Skeletal muscle satellite cell (primary cell): ENCODE measurements around the gene VIM.

Experiments
- H3K27me3 ChIP-seq: 2 replicates; pipeline ENCODE4 v1.7.0; 2013; ENCODE audit warnings: low read length; ENCODE audit not compliant: control insufficient read depth, insufficient read depth
- H3K36me3 ChIP-seq: 2 replicates; pipeline ENCODE4 v1.7.0; 2013; ENCODE audit warnings: mild to moderate bottlenecking, control low read depth, low read length; ENCODE audit not compliant: insufficient read depth
- H3K4me1 ChIP-seq: 2 replicates; pipeline ENCODE4 v1.7.0; 2013; ENCODE audit warnings: low read length; ENCODE audit not compliant: control insufficient read depth, insufficient read depth
- H3K4me2 ChIP-seq: 2 replicates; pipeline ENCODE4 v1.7.0; 2013; ENCODE audit warnings: mild to moderate bottlenecking, low read length
- H3K4me3 ChIP-seq: 2 replicates; pipeline ENCODE4 v1.7.0; 2013; ENCODE audit warnings: low read length
- H3K9ac ChIP-seq: 2 replicates; pipeline ENCODE4 v1.7.0; 2013; ENCODE audit warnings: mild to moderate bottlenecking, low read depth, low read length, moderate library complexity
- H3K9me3 ChIP-seq: replicated peaks from 2 replicates; pipeline ENCODE4 v1.7.0; 2013; ENCODE audit warnings: mild to moderate bottlenecking, control low read depth, low read length

The VIM gene

GRCh38 chr10:17210361-17210760, 17.7 kb upstream of the VIM start:
- peak overlapping the region; percentile 68 for H3K4me2 ChIP-seq
- H3K4me3 ChIP-seq, result peak overlapping the region; percentile 44

DNA sequence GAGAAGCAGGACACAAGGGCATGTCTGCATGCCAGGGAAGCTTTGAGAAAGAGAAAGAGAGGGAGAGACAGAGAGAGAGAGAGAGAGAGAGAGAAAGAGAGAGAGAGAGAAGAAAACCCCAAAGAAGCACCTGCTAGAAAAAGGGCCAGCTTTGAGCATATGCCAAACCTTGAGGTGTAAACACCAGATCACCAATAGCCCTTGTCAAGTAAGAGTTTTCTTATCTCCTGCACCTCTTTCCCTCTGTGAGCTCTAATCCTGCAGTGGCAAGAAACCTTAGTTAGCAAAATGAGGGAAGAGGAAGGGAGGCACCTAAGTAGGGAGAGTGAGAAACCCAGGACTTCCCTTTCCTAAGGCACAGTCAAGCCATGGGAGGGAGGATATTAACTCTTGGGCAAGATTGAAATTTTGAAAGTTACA, 15.2 kb upstream of the VIM start:
- H3K9me3 ChIP-seq, result no peaks in the 10 kb centered on the region
- H3K4me2 ChIP-seq, result no peak overlapping the region
- H3K9ac ChIP-seq, result no peak overlapping the region
- no peaks in the 10 kb centered on the region for H3K36me3 ChIP-seq
- peaks cover 65% of the 10 kb centered on the region for H3K4me1 ChIP-seq
- no peaks in the 10 kb centered on the region for H3K27me3 ChIP-seq
- no peak overlapping the region for H3K4me3 ChIP-seq

More at GRCh38 chr10:17210361-17210760, 17.7 kb upstream of the VIM start:
- H3K27me3 ChIP-seq, result no peaks in the 10 kb centered on the region
- no peaks in the 10 kb centered on the region for H3K9me3 ChIP-seq
- H3K4me1 ChIP-seq, result peaks cover 57% of the 10 kb centered on the region
- H3K36me3 ChIP-seq, result no peaks in the 10 kb centered on the region
- H3K9ac ChIP-seq, result peak overlapping the region; percentile 82

DNA sequence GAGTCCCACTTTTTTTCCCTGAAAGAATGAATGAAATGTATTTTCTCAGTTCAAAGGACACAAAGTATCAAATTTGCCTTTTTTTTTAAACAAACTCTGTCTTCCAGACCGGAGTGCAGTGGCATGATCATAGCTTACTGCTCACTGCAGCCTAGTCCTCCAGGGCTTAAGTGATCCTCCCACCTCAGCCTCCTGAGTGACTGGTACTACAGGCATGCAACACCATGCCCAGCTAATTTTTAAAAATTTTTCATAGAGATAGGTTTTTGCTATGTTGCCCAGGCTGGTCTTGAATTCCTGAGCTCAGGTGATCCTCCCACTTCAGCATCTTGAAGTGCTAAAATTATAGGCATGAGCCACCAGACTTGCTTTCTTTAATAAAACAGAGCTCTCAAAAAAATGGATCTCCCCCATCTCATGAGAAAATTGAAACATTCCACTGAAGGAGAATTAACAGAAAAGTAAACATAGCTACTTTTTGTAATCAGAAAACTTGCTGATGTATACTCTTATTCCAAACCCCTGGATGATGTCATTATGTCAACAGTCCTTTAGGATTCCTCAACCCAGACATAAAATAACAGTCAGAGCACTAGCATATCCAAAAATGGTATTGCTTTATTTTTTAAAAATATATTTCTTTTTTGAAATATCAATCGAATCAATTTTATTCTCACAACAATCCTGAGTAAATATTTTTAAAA, 14.2 kb upstream of the VIM start:
- no peak overlapping the region for H3K4me3 ChIP-seq
- no peaks in the 10 kb centered on the region for H3K9me3 ChIP-seq
- H3K9ac ChIP-seq, result peak overlapping the region; percentile 35
- H3K4me1 ChIP-seq, result peaks cover 75% of the 10 kb centered on the region
- H3K4me2 ChIP-seq, result peak overlapping the region; percentile 45
- no peaks in the 10 kb centered on the region for H3K36me3 ChIP-seq
- H3K27me3 ChIP-seq, result no peaks in the 10 kb centered on the region

DNA sequence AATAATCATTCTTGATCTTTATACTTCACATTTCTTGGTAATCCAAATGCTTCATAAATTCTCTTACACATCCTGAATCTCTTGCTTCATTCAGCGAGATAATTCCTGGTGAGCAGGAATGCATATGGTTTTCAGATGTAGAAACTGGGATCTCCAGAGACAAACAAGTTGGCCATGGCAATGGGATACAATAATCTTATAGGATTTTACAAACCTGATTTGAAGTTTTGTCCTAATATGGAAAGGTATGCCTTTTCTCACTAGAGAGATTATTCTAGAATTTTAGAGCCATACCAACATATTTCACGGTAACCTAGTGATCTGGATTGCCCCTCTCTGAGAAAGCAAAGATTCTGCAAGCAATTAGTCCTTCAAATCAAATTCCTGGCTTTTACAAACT, 13.5 kb upstream of the VIM start:
- peak overlapping the region; percentile 79 for H3K9ac ChIP-seq
- no peaks in the 10 kb centered on the region for H3K36me3 ChIP-seq
- peaks cover 78% of the 10 kb centered on the region for H3K4me1 ChIP-seq

DNA sequence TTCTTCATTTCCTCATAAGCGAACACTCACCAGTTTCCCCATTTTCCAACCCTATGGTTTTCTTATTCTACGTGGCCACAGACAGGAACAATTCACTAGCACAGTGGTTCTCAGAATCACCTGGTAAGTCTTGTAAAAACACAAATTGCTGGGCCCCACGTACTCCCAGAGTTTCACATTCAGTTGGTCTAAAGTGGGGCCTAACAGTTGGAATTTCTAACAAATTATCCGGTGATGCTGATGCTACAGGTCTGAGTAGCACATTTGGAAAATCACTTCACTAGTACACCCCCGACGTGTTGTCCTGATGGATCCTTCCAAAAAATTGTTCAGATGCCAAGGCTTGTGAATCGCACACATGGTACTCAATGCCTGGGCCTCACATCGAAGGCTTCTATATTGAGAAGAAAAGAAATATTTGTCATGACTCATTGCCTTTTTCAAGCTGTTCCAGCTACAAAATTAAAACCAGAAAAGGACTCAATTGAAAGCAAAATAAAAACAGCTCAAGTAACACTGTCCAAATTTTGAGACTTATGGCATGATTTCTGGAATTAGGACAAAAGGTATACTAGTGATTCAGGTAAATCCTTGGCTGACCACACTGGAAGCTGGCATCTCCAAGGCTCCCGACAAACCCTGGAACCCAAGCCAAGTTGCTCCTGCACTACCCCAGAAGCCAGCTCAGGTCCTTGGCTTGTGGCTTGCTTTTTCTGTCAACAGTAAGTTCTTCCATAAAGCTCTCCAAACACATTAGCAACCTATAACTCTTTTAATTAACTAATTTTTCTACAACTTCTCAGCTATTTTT, 12.9 kb upstream of the VIM start:
- Histone ChIP-seq H3K4me3 (peak overlapping the region; percentile 15), H3K4me2 (peak overlapping the region; percentile 75), H3K27me3 (no peaks in the 10 kb centered on the region), H3K4me1 (peaks cover 72% of the 10 kb centered on the region), H3K36me3 (no peaks in the 10 kb centered on the region), H3K9ac (peak overlapping the region; percentile 79), H3K9me3 (no peaks in the 10 kb centered on the region)

More for the DNA sequence above, 13.5 kb upstream of the VIM start:
- H3K27me3 ChIP-seq, result no peaks in the 10 kb centered on the region
- peak overlapping the region; percentile 15 for H3K4me3 ChIP-seq
- H3K9me3 ChIP-seq, result no peaks in the 10 kb centered on the region
- H3K4me2 ChIP-seq, result peak overlapping the region; percentile 75

GRCh38 chr10:17215782-17216122, 12.3 kb upstream of the VIM start:
- peak overlapping the region; percentile 79 for H3K9ac ChIP-seq
- H3K9me3 ChIP-seq, result no peaks in the 10 kb centered on the region
- H3K27me3 ChIP-seq, result no peaks in the 10 kb centered on the region
- H3K4me3 ChIP-seq, result peak overlapping the region; percentile 15
- H3K36me3 ChIP-seq, result no peaks in the 10 kb centered on the region
- peaks cover 72% of the 10 kb centered on the region for H3K4me1 ChIP-seq
- peak overlapping the region; percentile 75 for H3K4me2 ChIP-seq

GRCh38 chr10:17216217-17216900, 11.7 kb upstream of the VIM start:
- H3K4me3 ChIP-seq, result peak overlapping the region; percentile 17
- H3K27me3 ChIP-seq, result no peaks in the 10 kb centered on the region
- H3K4me2 ChIP-seq, result peak overlapping the region; percentile 75
- no peaks in the 10 kb centered on the region for H3K36me3 ChIP-seq
- peaks cover 76% of the 10 kb centered on the region for H3K4me1 ChIP-seq
- no peaks in the 10 kb centered on the region for H3K9me3 ChIP-seq
- peak overlapping the region; percentile 85 for H3K9ac ChIP-seq

GRCh38 chr10:17216901-17217395, 11.1 kb upstream of the VIM start:
- peak overlapping the region; percentile 17 for H3K4me3 ChIP-seq
- H3K9ac ChIP-seq, result peak overlapping the region; percentile 85
- peaks cover 76% of the 10 kb centered on the region for H3K4me1 ChIP-seq

DNA sequence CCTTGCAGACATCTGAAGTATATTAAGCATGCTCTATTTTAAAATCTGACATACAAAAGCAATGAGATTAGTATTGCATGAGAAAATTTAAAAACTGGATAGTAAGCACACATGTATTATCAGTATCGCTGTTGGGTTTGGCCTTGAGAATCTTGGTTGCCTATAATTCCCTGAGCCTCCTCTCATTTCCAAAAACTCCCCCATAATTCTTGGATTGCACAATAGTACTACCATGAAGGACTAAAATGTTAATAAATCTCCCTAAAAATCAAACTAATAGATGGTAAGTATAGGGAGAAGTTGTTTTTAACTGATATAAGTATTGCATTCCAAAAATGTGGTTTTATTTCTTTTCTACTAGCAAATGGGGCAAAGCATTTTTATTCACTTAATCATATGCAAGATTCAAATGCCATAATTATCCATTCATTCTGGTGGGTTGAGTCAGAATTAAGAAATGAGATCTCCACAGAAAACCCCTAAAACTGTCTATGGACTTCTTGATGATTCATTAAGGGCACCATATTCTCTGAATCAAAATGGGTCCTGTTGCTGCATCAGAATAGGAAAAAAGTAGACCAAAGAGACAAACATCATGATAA, 10.3 kb upstream of the VIM start:
- peaks cover 75% of the 10 kb centered on the region for H3K4me1 ChIP-seq

More at GRCh38 chr10:17216901-17217395, 11.1 kb upstream of the VIM start:
- Histone ChIP-seq H3K4me2 (peak overlapping the region; percentile 62), H3K36me3 (no peaks in the 10 kb centered on the region), H3K27me3 (no peaks in the 10 kb centered on the region), H3K9me3 (no peaks in the 10 kb centered on the region)

DNA sequence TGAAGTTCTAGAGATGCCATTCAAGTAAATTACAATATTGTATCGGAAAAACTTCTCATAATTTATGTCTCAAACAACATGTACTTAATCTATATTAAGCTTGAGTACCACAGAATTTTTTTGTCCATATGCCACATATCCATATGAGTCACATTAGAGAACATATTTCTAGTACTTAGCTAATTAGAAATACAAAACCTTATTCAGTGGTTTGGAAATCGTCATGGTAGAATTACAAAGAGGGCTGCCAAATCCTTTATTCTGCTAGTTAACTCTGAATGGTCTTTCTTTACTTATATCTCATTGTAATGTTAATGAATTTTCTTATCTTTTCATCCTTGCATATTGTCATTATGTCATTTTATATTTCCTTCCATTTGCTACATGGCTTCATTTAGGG, 9.0 kb upstream of the VIM start:
- H3K9ac ChIP-seq, result peak overlapping the region; percentile 62
- H3K4me1 ChIP-seq, result peaks cover 62% of the 10 kb centered on the region
- no peak overlapping the region for H3K4me3 ChIP-seq
- peak overlapping the region; percentile 22 for H3K4me2 ChIP-seq
- no peaks in the 10 kb centered on the region for H3K9me3 ChIP-seq
- H3K27me3 ChIP-seq, result no peaks in the 10 kb centered on the region
- H3K36me3 ChIP-seq, result no peaks in the 10 kb centered on the region

More for the DNA sequence above, 10.3 kb upstream of the VIM start:
- Histone ChIP-seq H3K4me3 (peak overlapping the region; percentile 11), H3K4me2 (peak overlapping the region; percentile 39), H3K9me3 (no peaks in the 10 kb centered on the region), H3K36me3 (no peaks in the 10 kb centered on the region), H3K27me3 (no peaks in the 10 kb centered on the region), H3K9ac (peak overlapping the region; percentile 85)

DNA sequence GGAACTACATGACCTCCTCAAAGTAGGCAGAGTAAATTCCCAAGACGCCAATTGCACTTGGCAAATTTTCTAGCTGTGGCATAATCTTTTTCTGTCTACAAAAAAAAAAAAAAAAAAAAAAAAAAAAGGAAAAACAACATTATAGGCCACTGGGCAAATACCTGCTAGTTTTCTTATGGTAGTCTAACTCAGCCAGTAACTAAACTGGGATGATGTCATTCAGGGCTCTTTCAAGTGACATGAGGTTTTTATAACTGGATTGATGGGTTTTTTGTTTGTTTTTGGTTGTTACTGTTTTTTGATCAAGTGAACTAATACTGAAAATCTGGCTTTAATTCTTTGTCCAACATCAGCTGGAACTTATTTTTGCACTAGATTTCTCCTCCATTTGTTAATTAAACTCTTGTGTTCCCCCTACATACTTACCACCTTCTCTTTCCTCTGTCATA, 7.4 kb upstream of the VIM start:
- Histone ChIP-seq H3K4me1 (peaks cover 47% of the 10 kb centered on the region), H3K9ac (peak overlapping the region; percentile 20), H3K36me3 (no peaks in the 10 kb centered on the region), H3K4me2 (no peak overlapping the region), H3K9me3 (no peaks in the 10 kb centered on the region), H3K27me3 (no peaks in the 10 kb centered on the region), H3K4me3 (no peak overlapping the region)
